Measurements from ENCODE around the gene PPM1A. TPM values are rescaled to one million over a fixed set of nuclear protein-coding genes. Genes with fewer than 3 reads are reported as not detected.

PPM1A gene
- total RNA-seq, 4 donors from 2014 or later, result 28.2 to 43.7 (median 40.4) TPM

DNA sequence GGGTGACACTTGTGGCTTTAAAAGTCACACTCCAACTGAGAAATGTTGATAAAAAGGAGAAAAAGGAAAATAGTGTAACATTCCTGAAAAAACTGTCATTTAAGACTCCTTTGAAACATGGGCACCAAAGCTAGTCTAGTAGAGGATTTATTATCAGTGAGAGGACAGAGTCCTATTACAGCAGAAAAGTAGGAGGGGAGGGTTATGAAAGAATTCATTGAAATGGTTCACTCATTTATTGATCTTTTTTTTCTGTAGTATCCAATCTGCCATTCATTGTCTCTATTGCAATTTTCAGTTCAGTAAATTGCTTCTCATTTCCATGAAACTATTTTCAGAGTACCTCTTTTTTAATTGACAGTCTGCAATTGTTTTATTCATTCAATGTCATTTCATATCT, 25.4 kb downstream of the PPM1A start:
- H3K27ac ChIP-seq, result no peak overlapping the region
- peaks cover 0 to 3% (median 0%) of the 10 kb centered on the region in 4 donors for H3K9me3 ChIP-seq
- H3K36me3 ChIP-seq, result peaks cover 0 to 3% (median 0%) of the 10 kb centered on the region in 3 donors
- TF ChIP-seq POLR2A (IDR thresholded peaks at IDR 0.05) (no peak), EP300 (IDR thresholded peaks at IDR 0.05) (no peak)
- TF ChIP-seq, protein P1, sequence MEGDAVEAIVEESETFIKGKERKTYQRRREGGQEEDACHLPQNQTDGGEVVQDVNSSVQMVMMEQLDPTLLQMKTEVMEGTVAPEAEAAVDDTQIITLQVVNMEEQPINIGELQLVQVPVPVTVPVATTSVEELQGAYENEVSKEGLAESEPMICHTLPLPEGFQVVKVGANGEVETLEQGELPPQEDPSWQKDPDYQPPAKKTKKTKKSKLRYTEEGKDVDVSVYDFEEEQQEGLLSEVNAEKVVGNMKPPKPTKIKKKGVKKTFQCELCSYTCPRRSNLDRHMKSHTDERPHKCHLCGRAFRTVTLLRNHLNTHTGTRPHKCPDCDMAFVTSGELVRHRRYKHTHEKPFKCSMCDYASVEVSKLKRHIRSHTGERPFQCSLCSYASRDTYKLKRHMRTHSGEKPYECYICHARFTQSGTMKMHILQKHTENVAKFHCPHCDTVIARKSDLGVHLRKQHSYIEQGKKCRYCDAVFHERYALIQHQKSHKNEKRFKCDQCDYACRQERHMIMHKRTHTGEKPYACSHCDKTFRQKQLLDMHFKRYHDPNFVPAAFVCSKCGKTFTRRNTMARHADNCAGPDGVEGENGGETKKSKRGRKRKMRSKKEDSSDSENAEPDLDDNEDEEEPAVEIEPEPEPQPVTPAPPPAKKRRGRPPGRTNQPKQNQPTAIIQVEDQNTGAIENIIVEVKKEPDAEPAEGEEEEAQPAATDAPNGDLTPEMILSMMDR (IDR thresholded peaks at IDR 0.05), result no peak
- H3K27me3 ChIP-seq, result no peaks in the 10 kb centered on the region
- no peak for DNase-seq (ENCODE audit: low spot score in 2 of 2)
- H3K4me1 ChIP-seq, result peaks cover 0 to 59% (median 8%) of the 10 kb centered on the region in 4 donors
- no peak overlapping the region for H3K4me3 ChIP-seq

DNA sequence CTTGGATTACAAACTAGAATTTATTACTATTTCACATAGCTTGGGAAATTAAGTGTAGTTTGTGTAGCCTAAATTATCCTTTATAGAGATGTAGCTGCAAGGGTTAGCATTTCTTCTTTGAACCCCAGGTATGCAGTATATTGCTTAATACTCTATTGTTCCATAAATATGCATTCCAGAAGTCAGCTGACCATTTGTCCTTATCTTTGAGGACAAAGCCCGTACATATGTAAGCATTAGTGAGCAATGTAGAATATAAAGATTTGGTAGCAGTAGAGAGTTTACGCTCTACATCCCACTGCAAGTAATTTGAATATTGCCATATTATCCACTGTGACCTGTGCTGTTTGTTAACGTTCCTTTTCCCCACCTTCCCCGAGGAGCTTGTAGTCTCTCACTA, 26.9 kb downstream of the PPM1A start:
- Histone ChIP-seq H3K27me3 (no peaks in the 10 kb centered on the region), H3K4me1 (peaks cover 0 to 64% (median 8%) of the 10 kb centered on the region in 4 donors), H3K9me3 (no peaks in the 10 kb centered on the region), H3K4me3 (no peak overlapping the region), H3K36me3 (no peaks in the 10 kb centered on the region), H3K27ac (no peak overlapping the region)
- DNase-seq (ENCODE audit: low spot score in 2 of 2), result no peak
- TF ChIP-seq EP300 (IDR thresholded peaks at IDR 0.05), result no peak
- TF ChIP-seq, protein P1 (IDR thresholded peaks at IDR 0.05), result no peak
- no peak for TF ChIP-seq POLR2A (IDR thresholded peaks at IDR 0.05)
- 54 to 55% methylated on average over 4 of the region's 4 CpGs for WGBS, 2 donors

DNA sequence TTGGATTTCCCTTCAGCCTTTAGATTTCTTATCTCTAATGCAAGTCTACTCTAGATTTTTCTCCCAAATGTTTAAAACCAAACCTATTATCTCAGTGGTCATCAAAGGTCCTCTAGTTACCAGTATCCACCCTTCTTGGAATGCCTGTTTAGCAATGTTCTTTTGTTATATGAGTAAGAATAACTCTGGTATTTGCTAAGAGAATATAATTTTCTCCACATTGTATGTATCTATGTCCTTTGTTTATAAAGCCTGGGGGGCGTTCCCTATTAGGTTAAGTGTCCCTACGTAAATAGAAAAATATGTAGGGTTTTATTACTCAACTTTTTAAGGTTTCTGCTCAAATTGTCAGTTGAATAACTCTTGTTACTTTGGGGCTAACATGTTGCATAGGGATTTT, 27.3 kb downstream of the PPM1A start:
- TF ChIP-seq POLR2A (IDR thresholded peaks at IDR 0.05), result no peak
- TF ChIP-seq EP300 (IDR thresholded peaks at IDR 0.05), result no peak
- TF ChIP-seq, protein P1 (IDR thresholded peaks at IDR 0.05), result no peak
- H3K4me3 ChIP-seq, result no peak overlapping the region
- H3K9me3 ChIP-seq, result no peaks in the 10 kb centered on the region
- no peak for DNase-seq (ENCODE audit: low spot score in 2 of 2)
- peaks cover 0 to 62% (median 8%) of the 10 kb centered on the region in 4 donors for H3K4me1 ChIP-seq
- no peaks in the 10 kb centered on the region for H3K27me3 ChIP-seq
- H3K36me3 ChIP-seq, result no peaks in the 10 kb centered on the region
- 65 to 67% methylated on average over 2 of the region's 2 CpGs for WGBS, 2 donors
- no peak overlapping the region for H3K27ac ChIP-seq

DNA sequence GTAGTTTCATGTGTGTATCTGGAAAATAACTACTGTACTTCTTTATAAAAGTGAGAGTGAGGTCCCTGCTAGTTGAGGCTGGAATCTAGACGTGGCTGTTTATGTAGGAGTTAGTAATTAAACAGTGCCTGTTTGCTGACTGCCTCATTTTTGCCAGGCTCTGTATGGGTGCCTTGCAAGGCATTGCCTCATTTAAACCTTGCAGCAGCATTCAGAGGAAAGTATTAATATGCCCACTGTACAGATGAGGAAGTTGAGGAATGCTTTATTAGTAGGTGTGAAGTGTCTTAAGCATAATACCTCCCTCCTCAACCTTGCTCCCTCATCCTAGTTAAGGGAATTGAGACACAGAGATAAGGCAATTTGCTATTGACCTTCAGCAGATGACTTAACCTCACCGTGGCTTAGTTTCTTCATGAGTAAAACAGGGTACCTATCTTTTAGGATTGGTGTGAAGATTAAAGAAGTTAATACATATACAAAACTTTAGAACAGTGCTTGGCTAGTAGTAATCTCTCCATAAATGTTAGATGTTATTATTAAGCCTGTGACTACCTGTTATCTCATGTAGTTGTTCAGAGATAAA, 28.7 kb downstream of the PPM1A start:
- TF ChIP-seq EP300 (IDR thresholded peaks at IDR 0.05) (no peak), POLR2A (IDR thresholded peaks at IDR 0.05) (no peak)
- TF ChIP-seq, protein P1 (IDR thresholded peaks at IDR 0.05), result no peak
- DNase-seq (ENCODE audit: low spot score in 2 of 2), result no peak
- Histone ChIP-seq H3K4me1 (peaks cover 0 to 58% (median 8%) of the 10 kb centered on the region in 4 donors), H3K9me3 (no peaks in the 10 kb centered on the region), H3K36me3 (peaks cover 0 to 6% (median 2%) of the 10 kb centered on the region in 3 donors), H3K27me3 (no peaks in the 10 kb centered on the region), H3K4me3 (no peak overlapping the region), H3K27ac (no peak overlapping the region)
- WGBS, 2 donors, result 75% methylated on average over 2 of the region's 2 CpGs

DNA sequence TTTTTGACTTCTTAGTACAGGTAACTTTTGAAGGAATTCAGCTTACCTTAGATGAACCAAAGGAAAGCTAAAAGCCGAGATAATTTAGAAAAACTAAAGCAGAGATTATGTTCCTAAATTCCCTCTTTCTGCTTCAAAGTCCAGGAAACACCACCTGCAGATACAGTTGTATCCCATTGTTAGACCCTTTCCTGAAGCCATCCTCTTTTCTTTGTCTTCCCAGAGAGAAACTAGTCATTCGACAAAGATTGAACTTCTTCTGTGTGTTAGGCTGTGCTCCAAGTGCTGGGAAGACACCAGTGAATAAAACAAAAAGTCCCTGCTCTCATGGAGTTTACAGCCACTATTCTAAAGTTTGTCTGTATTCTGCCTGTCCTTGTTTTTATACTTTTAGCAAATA, 29.3 kb downstream of the PPM1A start:
- peaks cover 0 to 54% (median 7%) of the 10 kb centered on the region in 4 donors for H3K4me1 ChIP-seq
- no peak overlapping the region for H3K4me3 ChIP-seq
- H3K9me3 ChIP-seq, result no peaks in the 10 kb centered on the region
- H3K27ac ChIP-seq, result no peak overlapping the region
- WGBS, 2 donors, result 53 to 77% methylated on average over 2 of the region's 2 CpGs
- H3K27me3 ChIP-seq, result no peaks in the 10 kb centered on the region
- no peak for DNase-seq (ENCODE audit: low spot score in 2 of 2)
- TF ChIP-seq, protein P1 (IDR thresholded peaks at IDR 0.05), result no peak
- TF ChIP-seq POLR2A (IDR thresholded peaks at IDR 0.05), result no peak
- TF ChIP-seq EP300 (IDR thresholded peaks at IDR 0.05), result no peak
- H3K36me3 ChIP-seq, result peaks cover 0 to 12% (median 6%) of the 10 kb centered on the region in 3 donors

Data from tibial nerve (tissue), 4 donors.